Mesendoderm (in vitro differentiated cells): ENCODE results near the gene SMS.

Experiments used
- DNase-seq: peaks from one replicate; pipeline ENCODE4 v3.0.0; 2013
- H2AK5ac ChIP-seq: 2 replicates; pipeline ENCODE4 v1.6.1; 2013; ENCODE audit warnings: low read length, inconsistent platforms
- H2BK120ac ChIP-seq: 2 replicates; pipeline ENCODE4 v1.6.1; 2013; ENCODE audit warnings: low read depth, mild to moderate bottlenecking, low read length, moderate library complexity, mixed read lengths
- H2BK15ac ChIP-seq: replicated peaks from 2 replicates; pipeline ENCODE4 v1.6.1; 2013; ENCODE audit warnings: low read depth, mild to moderate bottlenecking, moderate library complexity
- H2BK5ac ChIP-seq: 2 replicates; pipeline ENCODE4 v1.6.1; 2013; ENCODE audit warnings: low read length, inconsistent platforms
- H3K18ac ChIP-seq: 2 replicates; pipeline ENCODE4 v1.6.1; 2013; ENCODE audit warnings: mild to moderate bottlenecking, low read length, mixed read lengths
- H3K23ac ChIP-seq: one replicate; pipeline ENCODE4 v1.6.1; 2013; ENCODE audit warnings: low read length
- H3K27ac ChIP-seq: 2 replicates; pipeline ENCODE4 v1.5.1; 2013; ENCODE audit warnings: low read depth, mild to moderate bottlenecking, inconsistent platforms, low read length, moderate library complexity
- H3K27me3 ChIP-seq: 2 replicates; pipeline ENCODE4 v1.6.1; 2013; ENCODE audit warnings: low read length, control low read depth, mild to moderate bottlenecking, inconsistent platforms; ENCODE audit not compliant: insufficient read depth, poor library complexity
- H3K36me3 ChIP-seq: 2 replicates; pipeline ENCODE4 v1.6.1; 2013; ENCODE audit warnings: low read length, inconsistent platforms; ENCODE audit not compliant: control insufficient read depth, insufficient read depth
- H3K4ac ChIP-seq: one replicate; pipeline ENCODE4 v1.6.1; 2013; ENCODE audit warnings: low read depth, mild to moderate bottlenecking, low read length, moderate library complexity
- H3K4me1 ChIP-seq: 2 replicates; pipeline ENCODE4 v1.6.1; 2013; ENCODE audit warnings: low read depth, low read length, inconsistent platforms; ENCODE audit not compliant: control insufficient read depth
- H3K4me2 ChIP-seq: 2 replicates; pipeline ENCODE4 v1.6.1; 2013; ENCODE audit warnings: low read length
- H3K4me3 ChIP-seq: 2 replicates; pipeline ENCODE4 v1.5.1; 2013; ENCODE audit warnings: mild to moderate bottlenecking, low read length
- H3K56ac ChIP-seq: one replicate; pipeline ENCODE4 v1.6.1; 2013; ENCODE audit warnings: low read length
- H3K79me1 ChIP-seq: 2 replicates; pipeline ENCODE4 v1.6.1; 2013; ENCODE audit warnings: low read length, inconsistent platforms
- H3K79me2 ChIP-seq: 2 replicates; pipeline ENCODE4 v1.6.1; 2013; ENCODE audit warnings: mild to moderate bottlenecking, low read length; ENCODE audit not compliant: control insufficient read depth, insufficient read depth
- H3K9ac ChIP-seq: 2 replicates; pipeline ENCODE4 v1.6.1; 2013; ENCODE audit warnings: low read length, inconsistent platforms
- H4K5ac ChIP-seq: one replicate; pipeline ENCODE4 v1.6.1; 2013; ENCODE audit warnings: low read length
- H4K8ac ChIP-seq: one replicate; pipeline ENCODE4 v1.6.1; 2013; ENCODE audit warnings: low read depth, mild to moderate bottlenecking, control low read depth, low read length, moderate library complexity
- WGBS: extraction: QIAGEN DNeasy Blood & Tissue Kit; methylation state at CpG from one replicate; pipeline ENCODE4 v1.1.7; 2013; ENCODE audit warnings: low lambda C conversion rate, missing lambda C conversion rate; ENCODE audit not compliant: insufficient coverage; ENCODE audit errors: extremely low coverage; 5-methylcytosine and 5-hydroxymethylcytosine counted together

SMS gene

GRCh38 chrX:21932292-21933002 lies 8.1 kb upstream of the SMS start:
- no CpG with 5 or more reads among the region's 11 CpGs for WGBS
- no peaks in the 10 kb centered on the region for H3K27me3 ChIP-seq
- H3K79me1 ChIP-seq, result no peaks in the 10 kb centered on the region
- H4K5ac ChIP-seq, result no peak overlapping the region
- no peaks in the 10 kb centered on the region for H3K4me1 ChIP-seq
- H4K8ac ChIP-seq, result no peak overlapping the region
- H3K23ac ChIP-seq, result no peak overlapping the region
- no peak overlapping the region for H2BK15ac ChIP-seq
- no peak overlapping the region for H3K18ac ChIP-seq
- H3K4me2 ChIP-seq, result no peak overlapping the region
- DNase-seq, result no peak
- H3K4me3 ChIP-seq, result no peak overlapping the region
- H3K56ac ChIP-seq, result no peak overlapping the region
- no peak overlapping the region for H3K27ac ChIP-seq
- no peak overlapping the region for H3K9ac ChIP-seq
- H3K4ac ChIP-seq, result no peak overlapping the region
- no peak overlapping the region for H2BK5ac ChIP-seq
- H2AK5ac ChIP-seq, result no peak overlapping the region
- H2BK120ac ChIP-seq, result no peak overlapping the region
- H3K36me3 ChIP-seq, result no peaks in the 10 kb centered on the region
- H3K79me2 ChIP-seq, result no peaks in the 10 kb centered on the region

GRCh38 chrX:21933077-21933476 lies 7.4 kb upstream of the SMS start:
- Histone ChIP-seq H3K56ac (no peak overlapping the region), H3K9ac (no peak overlapping the region), H3K4me2 (no peak overlapping the region), H3K79me1 (no peaks in the 10 kb centered on the region), H4K8ac (no peak overlapping the region), H3K36me3 (no peaks in the 10 kb centered on the region), H3K18ac (no peak overlapping the region), H2AK5ac (no peak overlapping the region), H3K27ac (no peak overlapping the region), H3K4me3 (no peak overlapping the region), H2BK120ac (no peak overlapping the region), H3K4ac (no peak overlapping the region), H4K5ac (no peak overlapping the region), H2BK15ac (no peak overlapping the region), H3K27me3 (no peaks in the 10 kb centered on the region), H2BK5ac (no peak overlapping the region), H3K23ac (no peak overlapping the region), H3K4me1 (no peaks in the 10 kb centered on the region), H3K79me2 (no peaks in the 10 kb centered on the region)
- no peak for DNase-seq
- WGBS, result no CpG with 5 or more reads among the region's 7 CpGs

- peak; percentile 77 for DNase-seq
- Histone ChIP-seq H3K79me2 (no peaks in the 10 kb centered on the region), H2BK120ac (no peak overlapping the region)
Observed at GRCh38 chrX:21934414-21934813, 6.1 kb upstream of the SMS start.

GRCh38 chrX:21939906-21940305 lies 603 bp upstream of the SMS start:
- H3K36me3 ChIP-seq, result no peaks in the 10 kb centered on the region
- no peaks in the 10 kb centered on the region for H3K79me1 ChIP-seq
- no peaks in the 10 kb centered on the region for H3K4me1 ChIP-seq
- H3K79me2 ChIP-seq, result peaks cover 23% of the 10 kb centered on the region
- H3K4ac ChIP-seq, result no peak overlapping the region
- H3K23ac ChIP-seq, result no peak overlapping the region
- no peak overlapping the region for H2BK5ac ChIP-seq
- H2AK5ac ChIP-seq, result no peak overlapping the region
- no peak overlapping the region for H2BK120ac ChIP-seq
- no peak overlapping the region for H3K18ac ChIP-seq
- peak overlapping the region; percentile 80 for H3K56ac ChIP-seq
- H3K27ac ChIP-seq, result no peak overlapping the region
- H3K4me2 ChIP-seq, result no peak overlapping the region
- H3K9ac ChIP-seq, result peak overlapping the region; percentile 39
- DNase-seq, result no peak
- H3K4me3 ChIP-seq, result no peak overlapping the region
- H4K8ac ChIP-seq, result no peak overlapping the region
- no peak overlapping the region for H4K5ac ChIP-seq
- no peak overlapping the region for H2BK15ac ChIP-seq
- WGBS, result no CpG with 5 or more reads among the region's 10 CpGs
- H3K27me3 ChIP-seq, result no peaks in the 10 kb centered on the region

More at GRCh38 chrX:21934414-21934813, 6.1 kb upstream of the SMS start:
- Histone ChIP-seq H3K27ac (no peak overlapping the region), H2AK5ac (no peak overlapping the region), H3K4me1 (no peaks in the 10 kb centered on the region), H4K5ac (no peak overlapping the region), H3K18ac (no peak overlapping the region), H3K79me1 (no peaks in the 10 kb centered on the region), H3K9ac (no peak overlapping the region), H4K8ac (no peak overlapping the region), H3K4ac (peak overlapping the region; percentile 16), H2BK15ac (no peak overlapping the region), H3K27me3 (no peaks in the 10 kb centered on the region), H3K56ac (no peak overlapping the region), H3K23ac (no peak overlapping the region), H3K36me3 (no peaks in the 10 kb centered on the region), H2BK5ac (no peak overlapping the region), H3K4me2 (no peak overlapping the region), H3K4me3 (no peak overlapping the region)
- no CpG with 5 or more reads among the region's 3 CpGs for WGBS

- DNase-seq, result no peak
- Histone ChIP-seq H3K79me2 (peaks cover 49% of the 10 kb centered on the region), H3K36me3 (no peaks in the 10 kb centered on the region), H2BK15ac (no peak overlapping the region), H3K4me2 (no peak overlapping the region), H2AK5ac (no peak overlapping the region), H4K8ac (no peak overlapping the region), H3K18ac (no peak overlapping the region), H3K27ac (no peak overlapping the region), H3K4ac (no peak overlapping the region), H3K79me1 (no peaks in the 10 kb centered on the region), H2BK5ac (no peak overlapping the region), H2BK120ac (no peak overlapping the region), H3K4me3 (no peak overlapping the region), H3K9ac (no peak overlapping the region), H3K56ac (no peak overlapping the region), H4K5ac (no peak overlapping the region), H3K4me1 (peaks cover 3% of the 10 kb centered on the region), H3K27me3 (no peaks in the 10 kb centered on the region), H3K23ac (no peak overlapping the region)
- 100% methylated on average over 1 of the region's 11 CpGs for WGBS
Observed at GRCh38 chrX:21943460-21944135, 3.1 kb downstream of the SMS start.
